SKM-1 treated with dmso at 0.1 percent for 144 hours (cell line): Measurements from ENCODE around the gene SIGLEC1.

Experiments used
- DNase-seq: peaks from one replicate; lab custom pipeline; 2025; ENCODE audit not compliant: unreplicated experiment; lab: John Stamatoyannopoulos, UW

The SIGLEC1 gene

GRCh38 chr20:3681352-3681930, 31.0 kb downstream of the SIGLEC1 start:
- no peak for DNase-seq

- no peak for DNase-seq
Observed at GRCh38 chr20:3680701-3681351, 31.6 kb downstream of the SIGLEC1 start.

- DNase-seq = no peak
Observed at GRCh38 chr20:3679749-3680700, 32.4 kb downstream of the SIGLEC1 start.

- no peak for DNase-seq
Observed at GRCh38 chr20:3678856-3679720, 33.3 kb downstream of the SIGLEC1 start.

GRCh38 chr20:3678198-3678597, 34.2 kb downstream of the SIGLEC1 start:
- DNase-seq = no peak

GRCh38 chr20:3677733-3678132, 34.7 kb downstream of the SIGLEC1 start:
- no peak for DNase-seq

- DNase-seq = no peak
Observed at GRCh38 chr20:3674995-3675900, 37.2 kb downstream of the SIGLEC1 start.

GRCh38 chr20:3674447-3674846, 38.0 kb downstream of the SIGLEC1 start:
- no peak for DNase-seq

GRCh38 chr20:3673221-3674070, 39.0 kb downstream of the SIGLEC1 start:
- DNase-seq = no peak

- DNase-seq = no peak
Observed at GRCh38 chr20:3672547-3673171, 39.7 kb downstream of the SIGLEC1 start.

GRCh38 chr20:3671986-3672546, 40.3 kb downstream of the SIGLEC1 start:
- no peak for DNase-seq

GRCh38 chr20:3670945-3671344, 41.5 kb downstream of the SIGLEC1 start:
- no peak for DNase-seq

GRCh38 chr20:3670511-3670910, 41.9 kb downstream of the SIGLEC1 start:
- no peak for DNase-seq

- no peak for DNase-seq
Observed at GRCh38 chr20:3669710-3670367, 42.6 kb downstream of the SIGLEC1 start.

- no peak for DNase-seq
Observed at GRCh38 chr20:3667434-3668037, 44.9 kb downstream of the SIGLEC1 start.

- DNase-seq = no peak
Observed at GRCh38 chr20:3663858-3664257, 48.5 kb downstream of the SIGLEC1 start.

- no peak for DNase-seq
Observed at GRCh38 chr20:3663031-3663701, 49.2 kb downstream of the SIGLEC1 start, which contains the start of gene GFRA4. TSS of gene GFRA4 (minus strand) at chr20:3663399. CDS start at chr20:3663399, 0 bp downstream.
